ENCODE results near the gene RHBDD2. TPM values are rescaled to one million over a fixed set of nuclear protein-coding genes. Genes with fewer than 3 reads are reported as not detected.

RHBDD2 gene
- total RNA-seq, 4 donors from 2014 or later = 21.6 to 30.2 (median 25.6) TPM

DNA sequence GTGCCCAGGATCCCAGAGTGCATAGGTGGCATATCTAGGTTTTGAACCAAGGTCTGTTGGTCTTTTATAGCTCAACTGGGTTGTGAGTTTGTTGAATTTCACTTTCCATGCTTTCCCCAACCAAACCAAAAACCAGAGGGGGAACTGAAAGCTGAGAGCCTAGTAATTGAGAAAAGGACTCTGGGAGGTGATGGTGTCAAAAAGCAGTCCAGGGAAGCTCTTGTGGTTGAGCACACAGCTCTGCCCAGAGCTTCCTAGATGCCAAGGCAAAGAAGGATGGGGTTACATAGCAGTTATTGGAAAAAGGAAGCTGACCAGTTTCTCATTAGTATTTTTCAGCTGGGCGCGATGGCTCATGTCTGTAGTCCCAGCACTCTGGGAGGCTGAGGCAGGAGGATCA is 46.1 kb downstream of the RHBDD2 start:
- Histone ChIP-seq H3K36me3 (peaks cover 0 to 13% of the 10 kb centered on the region in 2 donors), H3K4me1 (peaks cover 0 to 16% (median 0%) of the 10 kb centered on the region in 3 donors), H3K9me3 (no peaks in the 10 kb centered on the region), H3K27me3 (no peaks in the 10 kb centered on the region), H3K27ac (no peak overlapping the region), H3K4me3 (no peak overlapping the region)
- 67% methylated on average over 1 of the region's 2 CpGs; no CpG with 5 or more reads in 1 of the 2 donors for WGBS, 2 donors (ENCODE audit: low coverage in 1 of 2)
- ATAC-seq = no peak
- TF ChIP-seq POLR2AphosphoS5 (IDR thresholded peaks at IDR 0.05) (no peak), POLR2A (IDR thresholded peaks at IDR 0.05) (no peak), EP300 (IDR thresholded peaks at IDR 0.05) (no peak)
- TF ChIP-seq, protein P1, sequence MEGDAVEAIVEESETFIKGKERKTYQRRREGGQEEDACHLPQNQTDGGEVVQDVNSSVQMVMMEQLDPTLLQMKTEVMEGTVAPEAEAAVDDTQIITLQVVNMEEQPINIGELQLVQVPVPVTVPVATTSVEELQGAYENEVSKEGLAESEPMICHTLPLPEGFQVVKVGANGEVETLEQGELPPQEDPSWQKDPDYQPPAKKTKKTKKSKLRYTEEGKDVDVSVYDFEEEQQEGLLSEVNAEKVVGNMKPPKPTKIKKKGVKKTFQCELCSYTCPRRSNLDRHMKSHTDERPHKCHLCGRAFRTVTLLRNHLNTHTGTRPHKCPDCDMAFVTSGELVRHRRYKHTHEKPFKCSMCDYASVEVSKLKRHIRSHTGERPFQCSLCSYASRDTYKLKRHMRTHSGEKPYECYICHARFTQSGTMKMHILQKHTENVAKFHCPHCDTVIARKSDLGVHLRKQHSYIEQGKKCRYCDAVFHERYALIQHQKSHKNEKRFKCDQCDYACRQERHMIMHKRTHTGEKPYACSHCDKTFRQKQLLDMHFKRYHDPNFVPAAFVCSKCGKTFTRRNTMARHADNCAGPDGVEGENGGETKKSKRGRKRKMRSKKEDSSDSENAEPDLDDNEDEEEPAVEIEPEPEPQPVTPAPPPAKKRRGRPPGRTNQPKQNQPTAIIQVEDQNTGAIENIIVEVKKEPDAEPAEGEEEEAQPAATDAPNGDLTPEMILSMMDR (IDR thresholded peaks at IDR 0.05) = no peak

DNA sequence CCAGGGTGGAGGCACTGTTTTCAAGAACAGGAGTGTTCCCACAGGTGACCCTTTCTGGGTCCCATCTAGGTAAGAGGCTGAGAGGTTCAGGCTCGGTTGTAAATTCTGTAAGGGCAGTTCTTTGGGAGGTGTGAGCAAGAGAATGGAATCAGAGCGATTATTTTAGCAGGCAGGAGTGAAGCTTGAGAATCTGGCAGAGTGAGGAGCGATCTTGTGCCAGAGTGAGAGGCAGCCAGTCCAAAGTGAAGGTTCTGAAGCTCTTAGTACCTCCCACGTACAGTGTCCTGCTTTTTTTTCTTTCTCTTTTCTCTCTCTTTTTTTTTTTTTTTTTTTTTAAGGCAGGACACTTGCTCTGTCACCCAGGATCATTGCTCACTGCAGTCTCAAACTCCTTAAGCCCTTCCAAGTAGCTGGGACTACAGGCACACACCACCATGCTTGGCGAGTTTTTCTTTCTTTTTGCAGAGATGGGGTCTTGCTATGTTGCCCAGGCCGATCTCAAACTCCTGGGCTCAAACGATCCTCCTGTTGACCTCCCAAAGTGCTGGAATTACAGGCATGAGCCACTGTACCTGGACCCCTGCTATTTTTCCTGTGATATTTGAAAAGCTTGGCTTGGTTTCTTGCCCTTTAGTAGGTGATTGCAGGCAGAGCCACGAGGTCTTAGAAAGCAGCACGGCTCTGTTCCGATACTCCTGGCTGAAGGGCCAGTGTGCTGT is 47.0 kb downstream of the RHBDD2 start:
- ATAC-seq = no peak
- 40 to 55% methylated on average over 5 of the region's 10 CpGs for WGBS, 2 donors (ENCODE audit: low coverage in 1 of 2)

DNA sequence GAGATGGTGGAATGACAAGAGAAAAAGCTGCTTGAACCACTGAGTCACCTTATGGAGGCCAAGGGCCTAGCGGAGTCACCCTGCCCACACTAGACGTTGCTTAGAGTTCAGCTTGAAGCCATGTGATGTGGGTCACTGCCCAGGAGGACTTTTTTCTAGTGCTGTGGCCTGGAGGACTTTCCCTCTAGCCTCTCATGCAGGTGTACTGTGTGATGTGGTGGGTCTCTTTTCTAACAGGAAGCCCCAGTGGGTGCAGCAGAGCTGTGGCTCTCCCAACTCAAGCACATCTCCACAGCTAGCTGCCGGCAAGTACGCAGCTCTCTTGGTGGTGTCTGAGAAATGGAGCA is 49.7 kb downstream of the RHBDD2 start:
- TF ChIP-seq EP300 (IDR thresholded peaks at IDR 0.05) (no peak), POLR2AphosphoS5 (IDR thresholded peaks at IDR 0.05) (no peak), POLR2A (IDR thresholded peaks at IDR 0.05) (no peak)
- TF ChIP-seq, protein P1 (IDR thresholded peaks at IDR 0.05) = no peak
- Histone ChIP-seq H3K27me3 (no peaks in the 10 kb centered on the region), H3K4me3 (no peak overlapping the region), H3K4me1 (peaks cover 0 to 7% (median 0%) of the 10 kb centered on the region in 3 donors), H3K9me3 (no peaks in the 10 kb centered on the region), H3K36me3 (peaks cover 0 to 9% of the 10 kb centered on the region in 2 donors), H3K27ac (no peak overlapping the region)
- no peak for ATAC-seq
- WGBS, 2 donors (ENCODE audit: low coverage in 1 of 2) = 75 to 82% methylated on average over 2 of the region's 4 CpGs

More for the DNA sequence above, 47.0 kb downstream of the RHBDD2 start:
- peaks cover 0 to 16% (median 0%) of the 10 kb centered on the region in 3 donors for H3K4me1 ChIP-seq
- H3K36me3 ChIP-seq = peaks cover 0 to 13% of the 10 kb centered on the region in 2 donors
- no peaks in the 10 kb centered on the region for H3K9me3 ChIP-seq
- H3K4me3 ChIP-seq = no peak overlapping the region
- no peak for TF ChIP-seq POLR2A (IDR thresholded peaks at IDR 0.05)
- TF ChIP-seq POLR2AphosphoS5 (IDR thresholded peaks at IDR 0.05) = no peak
- TF ChIP-seq, protein P1 (IDR thresholded peaks at IDR 0.05) = no peak
- TF ChIP-seq EP300 (IDR thresholded peaks at IDR 0.05) = no peak
- no peak overlapping the region for H3K27ac ChIP-seq
- H3K27me3 ChIP-seq = no peaks in the 10 kb centered on the region

DNA sequence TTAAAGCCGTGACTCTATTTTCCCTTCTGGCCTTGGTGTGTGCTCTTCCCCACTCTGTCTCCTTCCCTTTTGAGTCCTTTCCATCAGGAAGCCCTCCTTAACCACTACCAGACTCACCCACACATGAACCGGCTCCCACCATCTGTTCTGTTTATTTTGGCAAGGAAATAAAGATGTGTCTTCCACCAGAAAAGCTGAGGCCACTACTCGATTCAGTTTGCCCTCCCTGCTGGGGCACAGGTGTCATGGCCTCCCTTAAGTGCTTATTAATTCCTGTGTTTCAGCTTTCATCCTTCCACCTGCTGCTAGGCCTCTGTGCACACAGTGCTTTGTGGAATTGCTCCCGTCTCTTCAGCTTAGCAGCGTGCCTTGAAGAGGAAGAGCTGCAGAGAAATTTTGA is 52.8 kb downstream of the RHBDD2 start:
- Histone ChIP-seq H3K4me3 (no peak overlapping the region), H3K9me3 (no peaks in the 10 kb centered on the region), H3K4me1 (no peaks in the 10 kb centered on the region), H3K27me3 (no peaks in the 10 kb centered on the region), H3K36me3 (peaks cover 0 to 17% of the 10 kb centered on the region in 2 donors), H3K27ac (no peak overlapping the region)
- TF ChIP-seq POLR2AphosphoS5 (IDR thresholded peaks at IDR 0.05) (no peak), EP300 (IDR thresholded peaks at IDR 0.05) (no peak), POLR2A (IDR thresholded peaks at IDR 0.05) (no peak)
- TF ChIP-seq, protein P1 (IDR thresholded peaks at IDR 0.05) = no peak
- 49 to 64% methylated on average over 4 to 5 of the region's 5 CpGs for WGBS, 2 donors (ENCODE audit: low coverage in 1 of 2)
- ATAC-seq = no peak

All from gastroesophageal sphincter (tissue), 4 donors.